ENCODE measurements around the gene SKA1. TPM values are rescaled to one million over a fixed set of nuclear protein-coding genes. Genes with fewer than 3 reads are reported as not detected.
"Not testable (repeated sequence)": the region's sequence is repeated elsewhere in the genome, so short reads cannot be mapped to it uniquely, and the experiment has no call there.

Gene SKA1
- polyA plus RNA-seq, 4 donors = 6.4 to 8.4 (median 7.0) TPM

- DNase-seq (ENCODE audit: low read depth in 4 of 4, low spot score in 3 of 4) = no peak
Observed at GRCh38 chr18:50393802-50394201, 19.0 kb downstream of the SKA1 start.

- DNase-seq (ENCODE audit: low read depth in 4 of 4, low spot score in 3 of 4) = no peak
Observed at GRCh38 chr18:50395093-50395492, 20.2 kb downstream of the SKA1 start.

GRCh38 chr18:50396005-50396660, 21.3 kb downstream of the SKA1 start:
- DNase-seq (ENCODE audit: low read depth in 4 of 4, low spot score in 3 of 4) = no peak

- no peak for DNase-seq (ENCODE audit: low read depth in 4 of 4, low spot score in 3 of 4)
Observed at GRCh38 chr18:50397023-50397422, 22.2 kb downstream of the SKA1 start.

- no peak for DNase-seq (ENCODE audit: low read depth in 4 of 4, low spot score in 3 of 4)
Observed at GRCh38 chr18:50398099-50398498, 23.3 kb downstream of the SKA1 start.

DNA sequence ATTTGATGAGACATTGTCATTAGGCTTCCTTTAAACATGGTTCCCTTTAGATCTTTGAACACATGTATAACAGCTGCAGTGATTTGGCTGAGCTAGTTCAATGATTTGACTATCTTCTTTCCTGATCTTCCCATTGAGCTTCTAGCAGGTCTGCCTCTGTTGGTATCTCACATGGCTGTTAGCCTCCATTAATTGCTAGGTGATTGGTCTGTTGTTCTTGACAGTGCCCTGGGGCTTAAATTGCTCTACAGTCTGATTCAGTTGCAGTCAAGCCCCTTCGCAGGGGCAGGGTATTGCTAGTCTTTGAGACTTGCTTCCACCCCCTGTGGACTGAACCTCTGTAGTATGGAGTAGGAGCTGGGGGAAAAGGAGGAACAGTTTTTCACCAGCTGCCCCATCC, 24.1 kb downstream of the SKA1 start:
- DNase-seq (ENCODE audit: low read depth in 4 of 4, low spot score in 3 of 4) = no peak

DNA sequence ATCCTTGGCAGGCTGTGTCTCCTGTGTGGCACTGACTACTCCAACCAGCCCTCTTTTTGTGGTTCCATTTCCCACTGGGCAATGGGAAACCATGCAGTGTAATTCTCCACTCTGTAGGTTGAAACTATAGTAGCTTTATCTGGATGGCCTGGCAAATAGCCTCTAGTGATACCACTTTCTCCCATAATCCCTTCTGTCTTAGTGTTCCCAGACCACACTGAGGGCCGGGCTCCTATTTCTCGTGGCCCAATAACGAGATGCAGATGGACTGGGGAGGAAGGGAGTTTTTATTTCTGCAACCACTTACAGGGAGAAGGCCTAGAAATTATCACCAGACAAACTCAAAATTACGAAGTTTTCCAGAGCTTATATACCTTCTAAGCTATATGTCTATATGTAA, 24.7 kb downstream of the SKA1 start:
- DNase-seq (ENCODE audit: low read depth in 4 of 4, low spot score in 3 of 4) = no peak

- DNase-seq (ENCODE audit: low read depth in 4 of 4, low spot score in 3 of 4) = not testable (repeated sequence)
Observed at GRCh38 chr18:50400438-50400837, 25.6 kb downstream of the SKA1 start.

GRCh38 chr18:50401295-50401694, 26.4 kb downstream of the SKA1 start:
- no peak for DNase-seq (ENCODE audit: low read depth in 4 of 4, low spot score in 3 of 4)

DNA sequence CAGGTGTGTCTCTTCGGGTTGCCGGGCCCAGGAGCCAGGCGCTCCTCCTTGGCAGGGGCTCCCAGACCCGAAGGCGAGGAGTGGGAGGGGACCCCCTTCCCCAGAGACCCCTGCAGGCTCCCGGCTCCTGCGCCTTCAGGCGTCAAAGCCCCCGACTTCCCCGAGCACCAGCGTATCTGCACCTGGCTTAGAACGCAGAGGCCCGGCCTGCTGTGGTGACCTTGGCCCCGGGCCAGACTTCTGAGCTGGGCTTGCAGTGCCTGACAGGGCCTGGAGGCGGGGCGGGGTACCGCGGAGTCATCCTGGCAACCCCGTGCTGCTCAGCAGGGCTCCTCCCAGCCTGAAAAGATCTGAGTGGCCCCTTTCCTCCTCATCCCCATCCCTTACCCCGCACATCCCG, 27.0 kb downstream of the SKA1 start:
- no peak for DNase-seq (ENCODE audit: low read depth in 4 of 4, low spot score in 3 of 4)

GRCh38 chr18:50404752-50405581, 30.1 kb downstream of the SKA1 start:
- not testable (repeated sequence) for DNase-seq (ENCODE audit: low read depth in 4 of 4, low spot score in 3 of 4)

DNA sequence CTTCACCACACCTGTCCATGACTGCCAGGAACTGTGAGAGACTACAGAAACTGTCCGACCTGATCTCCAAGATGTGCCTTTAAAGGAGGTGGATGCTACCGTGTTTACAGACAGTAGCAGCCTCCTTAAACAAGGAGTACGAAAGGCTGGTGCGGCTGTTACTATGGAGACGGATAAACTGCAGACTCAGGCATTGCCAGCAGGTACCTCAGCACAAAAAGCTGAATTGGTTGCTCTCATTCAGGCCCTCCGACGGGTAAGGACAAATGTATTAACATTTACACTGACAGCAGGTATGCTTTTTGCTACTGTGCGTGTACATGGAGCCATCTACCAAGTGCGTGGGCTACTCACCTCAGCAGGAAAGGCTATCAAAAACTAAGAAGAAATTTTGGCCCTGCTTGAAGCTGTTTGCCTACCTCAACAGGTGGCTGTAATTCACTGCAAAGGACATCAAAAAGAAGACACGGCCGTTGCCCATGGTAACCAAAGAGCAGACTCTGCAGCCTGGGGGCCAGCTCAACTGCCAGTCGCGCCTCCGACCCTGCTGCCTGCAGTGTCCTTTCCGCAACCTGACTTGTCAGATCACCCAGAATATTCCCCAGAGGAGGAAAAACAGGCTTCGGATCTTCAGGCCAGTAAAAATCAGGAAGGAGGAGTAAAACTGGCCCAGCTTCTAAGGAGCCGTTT, 30.9 kb downstream of the SKA1 start:
- no peak for DNase-seq (ENCODE audit: low read depth in 4 of 4, low spot score in 3 of 4)

DNA sequence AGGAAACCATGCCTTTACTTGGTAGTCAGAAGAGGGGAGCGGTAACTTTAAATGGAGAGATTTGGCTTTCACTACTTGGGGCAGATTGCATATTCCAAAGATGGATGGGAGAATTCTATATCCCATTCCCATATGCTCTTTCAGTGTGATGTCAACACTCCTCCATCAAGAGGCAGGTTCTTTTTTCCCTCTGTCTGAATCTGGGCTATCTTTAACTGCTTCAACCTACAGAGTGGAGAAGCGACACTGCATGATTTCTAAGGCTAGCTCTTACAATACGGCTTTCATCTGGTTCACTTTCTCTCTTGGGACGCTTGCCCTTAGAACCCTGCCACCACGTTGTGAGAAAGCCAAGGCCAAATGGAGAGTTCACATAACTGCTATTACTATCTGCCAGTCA, 34.4 kb downstream of the SKA1 start:
- DNase-seq (ENCODE audit: low read depth in 4 of 4, low spot score in 3 of 4) = no peak

DNA sequence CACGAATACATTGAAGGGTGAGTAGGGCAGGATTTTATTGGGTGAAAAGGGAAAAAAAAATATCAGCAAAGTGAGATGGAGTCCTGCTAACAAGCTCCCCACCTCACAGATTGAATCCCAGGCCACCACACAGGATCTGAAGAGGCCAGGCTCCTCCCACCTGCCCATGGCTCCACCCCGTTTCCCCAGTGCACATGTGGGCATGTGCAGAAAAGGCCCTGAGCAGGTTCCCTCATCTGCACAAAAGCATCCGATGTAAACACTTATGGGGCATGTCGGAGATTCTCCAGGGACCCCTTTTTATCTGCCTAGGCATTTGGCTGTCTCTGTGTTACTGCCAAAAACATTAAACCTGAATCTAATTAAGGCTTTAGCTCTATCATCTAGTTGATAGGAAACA, 35.2 kb downstream of the SKA1 start:
- no peak for DNase-seq (ENCODE audit: low read depth in 4 of 4, low spot score in 3 of 4)

DNA sequence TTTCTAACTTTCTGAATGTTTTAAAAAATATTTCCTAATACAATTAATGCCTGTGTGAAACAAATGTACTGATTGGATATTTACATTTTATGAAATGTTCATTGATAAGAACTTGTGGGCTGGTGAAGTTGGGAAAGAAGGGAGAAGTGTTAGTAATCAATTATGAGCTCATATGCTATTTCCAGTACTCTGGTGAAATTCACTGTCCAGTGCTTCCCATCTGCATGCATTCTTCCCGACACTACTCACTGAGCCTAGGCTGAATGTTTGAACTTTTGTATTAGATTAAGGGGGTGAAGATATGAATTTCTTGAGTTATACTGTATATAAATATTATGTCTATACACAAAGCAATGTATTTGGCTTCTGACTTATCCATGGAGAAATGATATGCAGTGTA, 36.0 kb downstream of the SKA1 start:
- DNase-seq (ENCODE audit: low read depth in 4 of 4, low spot score in 3 of 4) = no peak

- not testable (repeated sequence) for DNase-seq (ENCODE audit: low read depth in 4 of 4, low spot score in 3 of 4)
Observed at GRCh38 chr18:50416832-50417231, 42.0 kb downstream of the SKA1 start.

DNA sequence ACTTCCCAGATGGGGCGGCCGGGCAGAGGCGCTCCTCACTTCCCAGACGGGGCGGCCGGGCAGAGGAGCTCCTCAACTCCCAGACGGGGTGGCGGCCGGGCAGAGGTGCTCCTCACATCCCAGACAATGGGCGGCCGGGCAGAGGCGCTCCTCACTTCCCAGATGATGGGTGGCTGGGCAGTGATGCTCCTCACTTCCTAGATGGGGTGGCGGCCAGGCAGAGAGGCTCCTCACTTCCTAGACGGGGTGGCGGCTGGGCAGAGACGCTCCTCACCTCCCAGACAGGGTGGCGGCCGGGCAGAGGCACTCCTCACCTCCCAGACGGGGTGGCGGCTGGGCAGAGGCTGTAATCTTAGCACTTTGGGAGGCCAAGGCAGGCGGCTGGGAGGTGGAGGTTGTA, 42.9 kb downstream of the SKA1 start:
- not testable (repeated sequence) for DNase-seq (ENCODE audit: low read depth in 4 of 4, low spot score in 3 of 4)

DNA sequence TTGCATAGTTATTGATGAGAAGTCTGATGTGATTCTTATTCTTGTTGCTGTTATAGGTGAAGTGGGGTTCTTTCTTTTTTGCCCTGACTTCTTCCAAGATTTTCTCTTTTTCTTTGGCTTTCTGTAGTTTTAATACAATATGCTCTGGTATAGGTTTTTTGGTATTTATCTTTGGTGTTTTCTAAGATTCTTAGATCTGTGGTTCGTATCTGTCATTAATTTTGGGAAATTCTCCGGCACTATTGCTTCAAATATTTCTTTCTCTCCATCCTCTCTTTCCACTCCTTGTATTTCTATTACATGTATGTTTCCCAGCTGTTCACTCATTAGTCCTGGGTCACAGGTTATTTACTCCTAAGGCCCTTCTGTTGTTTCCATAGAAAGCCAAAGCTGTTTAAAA, 43.8 kb downstream of the SKA1 start:
- DNase-seq (ENCODE audit: low read depth in 4 of 4, low spot score in 3 of 4) = no peak

- DNase-seq (ENCODE audit: low read depth in 4 of 4, low spot score in 3 of 4) = no peak
Observed at GRCh38 chr18:50422286-50422898, 47.5 kb downstream of the SKA1 start.

DNA sequence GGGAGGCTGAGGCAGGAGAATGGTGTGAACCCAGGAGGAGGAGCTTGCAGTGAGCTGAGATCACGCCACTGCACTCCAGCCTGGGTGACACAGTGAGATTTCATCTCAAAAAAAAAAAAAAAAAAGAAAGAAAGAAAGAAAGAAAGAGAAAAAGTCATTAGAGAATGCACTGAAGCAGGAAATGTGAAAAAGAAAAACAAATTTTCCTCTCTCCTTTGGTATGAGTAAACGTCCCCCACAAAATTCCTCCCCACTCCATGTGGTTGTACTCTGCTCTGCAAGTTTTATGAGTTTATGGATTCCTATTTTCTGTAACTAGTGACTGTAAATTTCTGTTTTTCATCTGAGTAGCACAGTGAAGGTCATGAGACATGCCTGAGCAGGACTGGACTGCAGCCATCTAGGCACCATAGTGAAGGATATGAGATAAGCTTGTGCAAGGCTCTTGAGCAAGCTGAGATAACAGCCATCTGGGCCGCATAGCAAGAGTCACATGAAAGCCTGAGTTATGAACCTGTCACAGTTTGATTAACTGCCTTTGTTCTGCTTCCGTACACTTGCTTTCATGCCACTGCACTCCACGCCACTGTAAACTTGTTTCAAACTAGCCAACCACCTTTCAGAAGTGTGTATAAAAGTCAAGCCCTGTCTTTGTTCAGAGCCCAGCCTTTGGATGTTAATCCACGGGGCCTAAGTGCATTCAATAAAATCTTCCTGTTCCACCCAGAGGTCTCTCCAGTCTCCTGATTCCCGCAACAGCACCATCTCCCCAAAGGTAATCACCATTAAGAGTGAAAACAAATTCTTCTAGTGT, 50.2 kb downstream of the SKA1 start:
- DNase-seq (ENCODE audit: low read depth in 4 of 4, low spot score in 3 of 4) = no peak

Data from left renal pelvis (tissue), 4 donors.